Nephron progenitor cell (in vitro differentiated cells): Measurements from ENCODE around the gene RBMX.
A peak's percentile ranks its signal among the peaks of the same experiment; 100 is the strongest.
"Not testable (repeated sequence)": the region's sequence is repeated elsewhere in the genome, so short reads cannot be mapped to it uniquely, and the experiment has no call there.

Experiments used
- DNase-seq: peaks from one replicate; pipeline ENCODE4 v3.0.0; 2021
- H3K27ac Mint-ChIP-seq: 2 replicates; pipeline ENCODE4 v1.8.0; 2021; ENCODE audit warnings: mild to moderate bottlenecking, moderate library complexity, mixed read lengths
- H3K27me3 Mint-ChIP-seq: 2 replicates; pipeline ENCODE4 v1.8.0; 2021; ENCODE audit warnings: mild to moderate bottlenecking, low read depth, mixed read lengths; ENCODE audit not compliant: poor library complexity
- H3K36me3 Mint-ChIP-seq: 2 replicates; pipeline ENCODE4 v1.8.0; 2021; ENCODE audit warnings: low read depth, mixed read lengths
- H3K4me1 Mint-ChIP-seq: 2 replicates; pipeline ENCODE4 v1.8.0; 2021; ENCODE audit warnings: mixed read lengths
- H3K4me3 Mint-ChIP-seq: 2 replicates; pipeline ENCODE4 v1.8.0; 2021; ENCODE audit warnings: mild to moderate bottlenecking, moderate library complexity, mixed read lengths
- H3K9me3 Mint-ChIP-seq: 2 replicates; pipeline ENCODE4 v1.8.0; 2021; ENCODE audit warnings: mild to moderate bottlenecking, moderate library complexity, mixed read lengths
- TF ChIP-seq, protein P1 (sequence below): fragments of 200-600 bp; sonication (generic); IDR thresholded peaks from 2 replicates; pipeline ENCODE4 v1.5.0; 2021; ENCODE audit warnings: antibody characterized with exemption

RBMX gene

DNA sequence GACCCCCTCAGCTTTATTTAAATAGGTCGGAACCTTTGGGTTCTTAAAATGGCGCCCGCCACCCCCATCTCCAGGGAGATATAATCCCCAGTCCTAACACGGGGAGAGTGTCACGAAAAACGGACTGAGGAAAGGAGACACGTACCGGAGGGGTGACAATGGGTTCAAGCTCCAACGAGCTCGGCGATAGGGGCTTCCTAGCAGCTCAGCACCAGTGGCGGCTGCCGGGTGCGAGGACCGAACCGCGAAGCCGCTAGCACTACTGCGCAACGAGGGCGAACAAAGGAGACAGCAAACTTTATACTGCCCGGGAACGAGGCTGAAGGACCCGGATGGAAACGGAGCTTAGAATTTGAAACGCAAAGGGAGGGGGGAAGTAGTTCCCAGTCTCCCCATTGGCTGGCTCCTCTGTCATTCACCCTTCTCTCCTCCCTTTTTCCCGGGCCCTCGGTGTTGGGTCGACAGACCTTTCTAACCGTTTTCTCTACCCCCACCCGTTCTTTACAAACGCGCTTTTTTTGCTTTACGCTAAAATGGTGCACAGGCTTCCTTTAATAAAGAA, at the start of gene RBMX:
RBMX (minus strand) TSS at position 274 of the 562 bp plus-strand sequence. CDS start 1,298 bp downstream, outside the sequence.
- TF ChIP-seq, protein P1, sequence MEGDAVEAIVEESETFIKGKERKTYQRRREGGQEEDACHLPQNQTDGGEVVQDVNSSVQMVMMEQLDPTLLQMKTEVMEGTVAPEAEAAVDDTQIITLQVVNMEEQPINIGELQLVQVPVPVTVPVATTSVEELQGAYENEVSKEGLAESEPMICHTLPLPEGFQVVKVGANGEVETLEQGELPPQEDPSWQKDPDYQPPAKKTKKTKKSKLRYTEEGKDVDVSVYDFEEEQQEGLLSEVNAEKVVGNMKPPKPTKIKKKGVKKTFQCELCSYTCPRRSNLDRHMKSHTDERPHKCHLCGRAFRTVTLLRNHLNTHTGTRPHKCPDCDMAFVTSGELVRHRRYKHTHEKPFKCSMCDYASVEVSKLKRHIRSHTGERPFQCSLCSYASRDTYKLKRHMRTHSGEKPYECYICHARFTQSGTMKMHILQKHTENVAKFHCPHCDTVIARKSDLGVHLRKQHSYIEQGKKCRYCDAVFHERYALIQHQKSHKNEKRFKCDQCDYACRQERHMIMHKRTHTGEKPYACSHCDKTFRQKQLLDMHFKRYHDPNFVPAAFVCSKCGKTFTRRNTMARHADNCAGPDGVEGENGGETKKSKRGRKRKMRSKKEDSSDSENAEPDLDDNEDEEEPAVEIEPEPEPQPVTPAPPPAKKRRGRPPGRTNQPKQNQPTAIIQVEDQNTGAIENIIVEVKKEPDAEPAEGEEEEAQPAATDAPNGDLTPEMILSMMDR, result no peak
- peaks cover 72% of the 10 kb centered on the region for H3K9me3 Mint-ChIP-seq
- peaks cover 32% of the 10 kb centered on the region for H3K4me1 Mint-ChIP-seq

DNA sequence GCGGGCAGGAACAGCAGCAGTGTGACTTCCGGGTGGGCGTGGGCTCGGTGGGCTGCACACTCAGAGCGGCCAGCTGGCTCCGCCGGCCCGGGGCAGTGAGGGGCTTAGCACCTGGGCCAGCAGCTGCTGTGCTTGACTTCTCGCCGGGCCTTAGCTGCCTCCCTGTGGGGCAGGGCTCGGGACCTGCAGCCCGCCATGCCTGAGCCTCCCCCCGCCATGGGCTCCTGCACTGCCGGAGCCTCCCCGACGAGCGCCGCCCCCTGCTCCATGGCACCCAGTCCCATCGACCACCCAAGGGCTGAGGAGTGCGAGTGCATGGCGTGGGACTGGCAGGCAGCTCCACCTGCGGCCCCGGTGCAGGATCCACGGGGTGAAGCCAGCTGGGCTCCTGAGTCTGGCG, 40.9 kb upstream of the RBMX start:
- Mint-ChIP-seq H3K9me3 (peaks cover 36% of the 10 kb centered on the region), H3K36me3 (peaks cover 19% of the 10 kb centered on the region)
- DNase-seq, H3K4me1 Mint-ChIP-seq, H3K27me3 Mint-ChIP-seq, H3K27ac Mint-ChIP-seq, H3K4me3 Mint-ChIP-seq: not testable (repeated sequence)

More for the DNA sequence above, at the start of gene RBMX:
- peak; percentile 90 for DNase-seq
- peaks cover 35% of the 10 kb centered on the region for H3K36me3 Mint-ChIP-seq
- peak within 1 kb of the TSS; percentile 99 for H3K4me3 Mint-ChIP-seq
- peak within 1 kb of the TSS; percentile 99 for H3K27ac Mint-ChIP-seq
- no peaks in the 10 kb centered on the region for H3K27me3 Mint-ChIP-seq

DNA sequence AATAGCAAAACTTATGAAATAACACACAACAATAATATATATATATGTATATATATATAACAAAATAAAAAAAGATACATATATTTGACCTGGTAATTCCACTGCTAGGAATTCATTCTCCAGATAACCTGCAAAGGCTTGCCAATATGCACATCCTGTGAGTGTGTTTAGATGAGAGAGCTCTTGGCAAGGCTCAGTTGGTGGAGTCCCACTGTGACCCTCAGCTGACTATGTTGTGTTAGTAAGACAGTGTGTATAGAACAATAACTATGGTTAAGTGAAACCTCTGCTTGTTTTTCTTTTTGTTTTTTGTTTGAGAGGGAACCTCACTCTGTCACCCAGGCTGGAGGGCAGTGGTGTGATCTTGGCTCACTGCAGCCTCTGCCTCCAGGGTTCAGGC, 39.5 kb upstream of the RBMX start:
- Mint-ChIP-seq H3K9me3 (peaks cover 38% of the 10 kb centered on the region), H3K36me3 (peaks cover 22% of the 10 kb centered on the region), H3K4me1 (no peaks in the 10 kb centered on the region), H3K27me3 (no peaks in the 10 kb centered on the region), H3K4me3 (no peak overlapping the region), H3K27ac (no peak overlapping the region)
- TF ChIP-seq, protein P1, result no peak
- DNase-seq, result no peak

DNA sequence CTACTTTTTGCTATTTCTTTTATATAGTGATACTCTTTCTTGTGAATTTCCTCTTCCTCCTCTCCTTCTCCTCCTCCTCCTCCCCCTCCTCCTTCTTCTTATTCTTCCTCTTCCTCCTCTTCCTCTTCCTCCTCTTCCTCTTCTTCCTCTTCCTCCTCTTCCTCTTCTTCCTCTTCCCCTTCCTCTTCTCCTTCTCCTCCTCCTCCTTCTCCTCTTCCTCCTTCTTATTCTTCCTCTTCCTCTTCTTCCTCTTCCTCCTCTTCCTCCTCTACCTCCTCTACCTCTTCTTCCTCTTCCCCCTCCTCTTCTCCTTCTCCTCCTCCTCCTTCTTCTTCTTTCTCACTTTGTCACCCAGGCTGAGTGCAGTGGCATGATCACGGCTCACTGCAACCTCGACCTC, 36.3 kb upstream of the RBMX start:
- Mint-ChIP-seq H3K4me1 (peaks cover 3% of the 10 kb centered on the region), H3K4me3 (no peak overlapping the region), H3K9me3 (peaks cover 32% of the 10 kb centered on the region), H3K27ac (no peak overlapping the region), H3K27me3 (no peaks in the 10 kb centered on the region), H3K36me3 (peaks cover 6% of the 10 kb centered on the region)
- TF ChIP-seq, protein P1, result no peak
- DNase-seq, result no peak

DNA sequence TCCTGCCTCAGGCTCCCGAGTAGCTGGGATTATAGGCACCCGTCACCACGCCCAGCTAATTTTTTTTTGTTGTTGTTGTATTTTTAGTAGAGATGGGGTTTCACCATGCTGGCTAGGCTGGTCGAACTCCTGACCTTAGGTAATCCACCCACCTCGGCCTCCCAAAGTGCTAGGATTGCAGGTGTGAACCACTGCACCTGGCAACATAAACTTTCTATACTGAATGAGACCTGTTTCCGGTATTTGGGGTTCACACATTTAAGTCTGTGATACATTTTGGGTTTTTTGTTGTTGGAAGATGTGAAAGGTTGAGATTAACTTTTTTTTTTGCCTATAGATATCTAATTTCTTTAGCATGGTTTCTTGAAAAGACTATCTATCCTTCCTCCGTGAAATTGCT, 31.1 kb upstream of the RBMX start:
- Mint-ChIP-seq H3K4me1 (peaks cover 29% of the 10 kb centered on the region), H3K4me3 (peak overlapping the region; percentile 93), H3K9me3 (peaks cover 38% of the 10 kb centered on the region)
- not testable (repeated sequence) for DNase-seq, H3K27me3 Mint-ChIP-seq, H3K36me3 Mint-ChIP-seq, H3K27ac Mint-ChIP-seq

DNA sequence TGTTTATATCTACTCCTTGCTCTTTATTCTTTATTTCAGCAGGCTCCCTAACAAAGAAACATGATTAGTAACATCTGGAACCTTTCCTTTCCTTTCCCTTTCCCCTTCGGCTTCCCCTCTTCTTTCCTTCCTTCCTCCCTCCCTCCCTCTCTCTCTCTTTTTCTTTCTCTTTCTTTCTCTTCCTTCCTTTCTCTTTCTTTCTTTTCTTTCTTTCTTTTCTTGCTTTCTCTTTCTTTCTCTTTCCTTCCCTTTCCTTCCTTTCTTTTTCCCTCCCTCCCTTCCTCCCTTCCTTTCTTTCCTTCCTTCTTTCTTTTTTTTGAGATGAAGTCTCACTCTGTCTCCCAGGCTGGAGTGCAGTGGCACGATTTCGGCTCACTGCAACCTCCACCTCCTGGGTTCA, 30.7 kb upstream of the RBMX start:
- H3K4me3 Mint-ChIP-seq, result peak overlapping the region; percentile 93
- TF ChIP-seq, protein P1, result no peak
- peaks cover 29% of the 10 kb centered on the region for H3K4me1 Mint-ChIP-seq
- no peak for DNase-seq
- no peaks in the 10 kb centered on the region for H3K27me3 Mint-ChIP-seq
- no peak overlapping the region for H3K27ac Mint-ChIP-seq
- peaks cover 5% of the 10 kb centered on the region for H3K36me3 Mint-ChIP-seq
- peaks cover 40% of the 10 kb centered on the region for H3K9me3 Mint-ChIP-seq

DNA sequence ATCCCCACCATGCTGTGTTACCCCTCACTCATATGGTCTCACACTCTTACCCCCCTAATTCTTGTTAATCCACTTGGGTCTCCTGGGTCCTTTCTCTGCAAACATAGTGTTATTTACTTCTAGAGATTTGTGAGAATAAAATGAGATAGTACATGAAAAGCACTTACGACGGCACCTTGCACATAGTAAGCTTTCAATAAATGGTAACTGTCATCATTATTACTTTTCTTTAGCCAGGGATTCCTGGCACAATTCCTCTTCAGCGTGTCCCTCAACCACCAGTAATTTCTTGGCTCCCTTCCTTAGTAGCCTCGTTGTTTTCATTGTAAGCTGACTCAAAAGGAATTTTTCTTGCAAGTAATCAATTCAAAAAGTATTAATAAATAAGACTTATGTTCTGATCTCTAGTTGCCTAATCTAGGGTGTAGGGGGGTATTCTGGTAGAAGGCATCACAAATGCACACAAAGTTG, 30.1 kb upstream of the RBMX start:
- Mint-ChIP-seq H3K27me3 (no peaks in the 10 kb centered on the region), H3K27ac (no peak overlapping the region), H3K4me3 (peak overlapping the region; percentile 93), H3K36me3 (no peaks in the 10 kb centered on the region), H3K4me1 (peaks cover 29% of the 10 kb centered on the region), H3K9me3 (peaks cover 36% of the 10 kb centered on the region)
- no peak for DNase-seq
- TF ChIP-seq, protein P1, result no peak
